ENCODE measurements around the gene MICB. TPM values are rescaled to one million over a fixed set of nuclear protein-coding genes. Genes with fewer than 3 reads are reported as not detected.

The MICB gene
- 34.9 and 52.1 TPM in 2 replicates for total RNA-seq (2011; cell fraction: chromatin; rRNA removed; ENCODE audit: low replicate concordance)
- 45.0 and 45.7 TPM in 2 replicates for total RNA-seq (2011; cell fraction: nucleolus; rRNA removed)
- total RNA-seq (2011; cell fraction: nucleoplasm; rRNA removed), result 44.4 and 50.8 TPM in 2 replicates
- total RNA-seq (2014; rRNA removed) (18.5 and 21.8 TPM in 2 replicates), total RNA-seq (2014; rRNA removed; fragmentation: Illumina TruSeq; extraction: Trizol) (16.5 and 18.8 TPM in 2 replicates), total RNA-seq (2015; rRNA removed; fragmentation: Illumina TruSeq; extraction: Trizol) (19.8 and 20.6 TPM in 2 replicates), total RNA-seq (2021) (21.0 and 23.2 TPM in 2 replicates), polyA plus RNA-seq (2011; rRNA removed) (25.0 and 32.6 TPM in 2 replicates), polyA plus RNA-seq (2014; fragmentation: Illumina TruSeq; extraction: Trizol) (27.7 and 34.5 TPM in 2 replicates), polyA plus RNA-seq (2014; fragmentation: Nextera tagmentation; extraction: Ambion mirVana) (10 to 100 TPM; 13.3 to 18.9 TPM), polyA plus RNA-seq (2014; rRNA removed) (21.5 and 24.0 TPM in 2 replicates), polyA minus RNA-seq (2011; rRNA and poly(A)+ RNA removed) (37.4 and 40.1 TPM in 2 replicates), Bru-seq, nascent RNA (percentile 75 among the genes with signal in this experiment), BruChase-seq, experiment 1, labeled RNA remaining after a 2-hour chase (percentile 75 among the genes with signal in this experiment), BruChase-seq, experiment 2, labeled RNA remaining after a 6-hour chase (percentile 82 among the genes with signal in this experiment)
- 32.5 and 47.5 TPM in 2 replicates for polyA plus RNA-seq (2011; cell fraction: cytosol; rRNA removed)
- polyA plus RNA-seq (2011; cell fraction: nucleus; rRNA removed), result 29.0 and 29.3 TPM in 2 replicates
- polyA plus RNA-seq (2012), result 16.5 and 30.9 TPM in 2 replicates
- 21.2 and 28.8 TPM in 2 replicates for polyA minus RNA-seq (2011; cell fraction: cytosol; rRNA and poly(A)+ RNA removed)
- 6.1 and 9.4 TPM in 2 replicates for polyA minus RNA-seq (2011; cell fraction: nucleus; rRNA and poly(A)+ RNA removed)
- long read RNA-seq, experiment 1, transcript MICB-204 (6 exons, 2,411 nt), result minor isoform, 13 of 66 reads
- long read RNA-seq, experiment 1, transcript MICB-201 (6 exons, 2,446 nt), result major isoform, 34 of 66 reads
- long read RNA-seq, experiment 1, partial matches to known transcripts, result 14 of 66 reads
- long read RNA-seq, experiment 1, other reads (novel, unspliced or antisense), result 5 of 66 reads
- long read RNA-seq, experiment 2, partial matches to known transcripts, result 9 of 18 reads
- long read RNA-seq, experiment 2, other reads (novel, unspliced or antisense), result 5 of 18 reads
- long read RNA-seq, experiment 3, transcript MICB-201 (6 exons, 2,446 nt), result major isoform, 6 of 9 reads
- long read RNA-seq, experiment 3, partial matches to known transcripts, result 0 of 9 reads
- long read RNA-seq, experiment 3, other reads (novel, unspliced or antisense), result 1 of 9 reads

DNA sequence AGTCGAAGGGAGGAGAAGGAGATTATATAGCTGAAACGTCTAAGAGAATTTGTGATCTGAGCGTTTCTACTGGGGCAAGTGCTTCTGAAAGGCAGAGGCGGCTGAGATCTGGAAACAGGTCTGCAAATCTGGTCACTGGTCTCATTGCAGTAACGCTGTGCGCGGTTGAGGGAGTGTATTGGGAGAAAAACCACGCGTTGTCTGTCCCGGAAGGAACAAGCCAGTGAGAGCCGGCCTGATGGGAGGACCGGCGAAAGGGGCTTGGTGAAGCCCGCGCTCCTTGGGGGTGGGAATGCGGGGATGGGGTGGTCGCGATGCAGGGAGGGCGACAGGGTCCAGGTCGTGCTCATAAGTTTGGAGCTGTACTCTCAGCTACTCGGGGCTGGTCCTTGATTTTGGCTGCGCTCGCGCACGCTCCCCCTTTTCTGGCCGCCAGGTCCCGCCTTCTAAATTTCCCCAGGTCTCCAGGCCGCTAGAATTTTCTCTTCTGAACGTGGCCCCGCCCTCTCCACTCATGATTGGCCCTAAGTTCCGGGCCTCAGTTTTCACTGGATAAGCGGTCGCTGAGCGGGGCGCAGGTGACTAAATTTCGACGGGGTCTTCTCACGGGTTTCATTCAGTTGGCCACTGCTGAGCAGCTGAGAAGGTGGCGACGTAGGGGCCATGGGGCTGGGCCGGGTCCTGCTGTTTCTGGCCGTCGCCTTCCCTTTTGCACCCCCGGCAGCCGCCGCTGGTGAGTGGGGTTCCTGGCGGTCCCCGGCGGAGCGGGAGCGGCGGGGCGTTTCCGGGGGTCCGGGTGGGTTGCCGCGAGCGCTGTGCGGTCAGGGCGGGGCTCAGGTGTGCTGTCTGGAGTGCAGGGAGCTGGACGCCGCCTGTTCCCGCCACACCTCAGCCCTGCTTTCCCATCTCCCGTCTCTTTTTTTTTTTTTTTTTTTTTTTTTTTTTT lies at the start of gene MICB:
MICB (plus strand) TSS at position 615 of the 946 bp plus-strand sequence; CDS start at position 664, 49 bp downstream.
- peak within 1 kb of the TSS; percentile 89 for H2AFZ ChIP-seq (ENCODE audit: low read depth, low read length)
- no TSS peak for BruUV-seq (replicated peaks)
- peak; percentile 84 for FAIRE-seq
- H3K4me3 ChIP-seq, result peak within 1 kb of the TSS; percentile 88
- WGBS (ENCODE audit: insufficient coverage, low coverage, missing lambda C conversion rate), result under 1% methylated on average over 63 of the region's 64 CpGs
- no peaks in the 10 kb centered on the region for H3K9me1 ChIP-seq (ENCODE audit: control insufficient read depth, insufficient read depth, low read length)
- intact Hi-C loops (cut with micrococcal nuclease) (no loop called here), in situ Hi-C loops (cut with MboI) (loop anchor here (5.0 kb wide), 1 partner anchor 34 kb away; no protein-coding TSS in a partner anchor)
- H3K36me3 ChIP-seq (ENCODE audit: control insufficient read depth, insufficient read depth, low read length), result no peaks in the 10 kb centered on the region
- H3K27me3 ChIP-seq (ENCODE audit: control insufficient read depth in 2 of 2, insufficient read depth in 2 of 2, low read length in 2 of 2), result no peaks in the 10 kb centered on the region
- DNase-seq (ENCODE audit: extremely low read depth in 1 of 4, low spot score in 3 of 4), result peak; percentile 86 to 97 (median 88)
- peaks cover 7% of the 10 kb centered on the region; the same call in 1 of the 2 replicates for H4K20me1 ChIP-seq (replicated peaks; ENCODE audit: control insufficient read depth, insufficient read depth, low read length)
- peak within 1 kb of the TSS; percentile 87 for H3K4me2 ChIP-seq (ENCODE audit: insufficient read depth, low read length)
- H3K4me1 ChIP-seq (replicated peaks in 1 of 2; ENCODE audit: control insufficient read depth in 2 of 2, insufficient read depth in 2 of 2, low read length in 2 of 2), result peaks cover 27 to 44% of the 10 kb centered on the region in 2 experiments
- peaks cover 36% of the 10 kb centered on the region; the same call in 2 of the 3 replicates for H3K79me2 ChIP-seq (ENCODE audit: control insufficient read depth, insufficient read depth, low read length)
- no peaks in the 10 kb centered on the region for H3K9me3 ChIP-seq (replicated peaks; ENCODE audit: control insufficient read depth, insufficient read depth, low read depth, low read length)
- H3K9ac ChIP-seq (ENCODE audit: insufficient read depth in 1 of 2, low read depth in 2 of 2, low read length in 2 of 2), result peak within 1 kb of the TSS; percentile 67 to 96
- H3K27ac ChIP-seq (ENCODE audit: extremely low read depth, low read depth, low read length), result peak within 1 kb of the TSS; percentile 71
- peak; percentile 80 for ATAC-seq
- ChIA-PET CTCF (ENCODE audit: low intra/inter-chr PET ratio) (interaction anchor here (0.6 kb wide), 1 partner anchor 99 kb away, joined by 7 read pairs; no protein-coding TSS in a partner anchor), POLR2A (interaction anchor here (0.6 to 2.5 kb wide), 16 partner anchors 10 to 333 kb away, joined by 3 to 23 read pairs (median 4); partner anchors contain the start of genes CSNK2B and DDX39B)
- peak; percentile 71; the same call in 1 of the 2 replicates for TF ChIP-seq PHF21A (IDR thresholded peaks at IDR 0.05; ENCODE audit: borderline replicate concordance, low read depth)
- peak; percentile 7 for TF ChIP-seq KAT7 (CRISPR knock-in tag; IDR thresholded peaks at IDR 0.05; ENCODE audit: borderline replicate concordance)
- peak; percentile 38 for TF ChIP-seq NEUROD1 (IDR thresholded peaks at IDR 0.05; ENCODE audit: borderline replicate concordance, low read depth, low read length, partially characterized antibody)
- TF ChIP-seq ZNF239 (CRISPR knock-in tag; IDR thresholded peaks at IDR 0.05), result no peak
- no peak for TF ChIP-seq TSC22D4 (tag; IDR thresholded peaks at IDR 0.05)
- TF ChIP-seq PHTF2 (CRISPR knock-in tag; IDR thresholded peaks at IDR 0.05), result peak; percentile 27; the same call in 1 of the 2 replicates
- TF ChIP-seq MCM5 (IDR thresholded peaks at IDR 0.05; ENCODE audit: low read depth), result no peak
- TF ChIP-seq SUPT5H (IDR thresholded peaks at IDR 0.05), result peak; percentile 69
- TF ChIP-seq, protein P1, sequence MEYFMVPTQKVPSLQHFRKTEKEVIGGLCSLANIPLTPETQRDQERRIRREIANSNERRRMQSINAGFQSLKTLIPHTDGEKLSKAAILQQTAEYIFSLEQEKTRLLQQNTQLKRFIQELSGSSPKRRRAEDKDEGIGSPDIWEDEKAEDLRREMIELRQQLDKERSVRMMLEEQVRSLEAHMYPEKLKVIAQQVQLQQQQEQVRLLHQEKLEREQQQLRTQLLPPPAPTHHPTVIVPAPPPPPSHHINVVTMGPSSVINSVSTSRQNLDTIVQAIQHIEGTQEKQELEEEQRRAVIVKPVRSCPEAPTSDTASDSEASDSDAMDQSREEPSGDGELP (CRISPR knock-in tag; IDR thresholded peaks at IDR 0.05; ENCODE audit: borderline replicate concordance), result peak; percentile 81; the same call in 1 of the 2 replicates
- peak; percentile 61; the same call in 1 of the 2 replicates for TF ChIP-seq GTF2F1 (IDR thresholded peaks at IDR 0.05; ENCODE audit: low read depth, low read length)
- TF ChIP-seq ZNF717 (CRISPR knock-in tag; IDR thresholded peaks at IDR 0.05), result no peak
- peak; percentile 45 for TF ChIP-seq GABPA (tag; conservative IDR thresholded peaks at IDR 0.05; ENCODE audit: low read depth)
- peak; percentile 76 for TF ChIP-seq NCOA6 (IDR thresholded peaks at IDR 0.05)
- peak; percentile 49 for TF ChIP-seq ELF1 (tag; IDR thresholded peaks at IDR 0.05)
- peak; percentile 86 for TF ChIP-seq HDAC2 (IDR thresholded peaks at IDR 0.05)
- TF ChIP-seq ZFX (CRISPR knock-in tag; IDR thresholded peaks at IDR 0.05), result peak; percentile 67
- peak; percentile 58; the same call in 1 of the 2 replicates for TF ChIP-seq MBD2 (IDR thresholded peaks at IDR 0.05; ENCODE audit: borderline replicate concordance, low read depth)

All from K562 (cell line).